GM12878 (cell line): ENCODE measurements around the gene ARL15. TPM values are rescaled to one million over a fixed set of nuclear protein-coding genes. Genes with fewer than 3 reads are reported as not detected.
"Not testable (repeated sequence)": the region's sequence is repeated elsewhere in the genome, so short reads cannot be mapped to it uniquely, and the experiment has no call there.

Source experiments
- ATAC-seq: fragments of 200-7000 bp; cut with Tn5 transposase; 3 replicates; pipeline ENCODE4 v1.9.1; 2020; ENCODE audit warnings: mild to moderate bottlenecking, moderate library complexity
- BruUV-seq: library from RNA; stranded (reverse); fragments of 400-500 nt; replicated peaks from 2 replicates; lab custom pipeline; 2021; lab: Mats Ljungman, UMichigan
- CTCF ChIA-PET: fragments of 300-600 bp; sonication (Branson Sonifier 250); formaldehyde crosslinking; extraction: SDS; loops from one replicate; lab custom pipeline; 2021; ENCODE audit warnings: inconsistent platforms; lab: Yijun Ruan, JAX
- POLR2A ChIA-PET: fragments of 350-600 bp; formaldehyde crosslinking; extraction: SDS; loops from one replicate; lab custom pipeline; 2021; ENCODE audit warnings: inconsistent platforms; lab: Charles Lee
- RAD21 ChIA-PET: fragments of 300-600 bp; sonication (Branson Sonifier 250); formaldehyde crosslinking; loops from one replicate; lab custom pipeline; 2023; ENCODE audit warnings: antibody characterized with exemption; ENCODE audit not compliant: unreplicated experiment; lab: Charles Lee
- SMC1A ChIA-PET: fragments of 300-600 bp; sonication (Branson Sonifier 250); formaldehyde crosslinking; loops from one replicate; lab custom pipeline; 2023; ENCODE audit not compliant: unreplicated experiment, uncharacterized antibody; lab: Charles Lee
- DNase-seq: peaks from one replicate; pipeline ENCODE4 v3.0.0-alpha.2; 2011; ENCODE audit warnings: low read depth, low spot score
- FAIRE-seq: peaks from 3 replicates; lab custom pipeline; 2011; peaks lifted over from hg19 to GRCh38; lab: Jason Lieb, UNC
- H2AFZ ChIP-seq: 2 replicates; pipeline ENCODE4 v1.6.0; 2011; ENCODE audit warnings: low read depth, low read length, control low read depth; ENCODE audit not compliant: control insufficient read depth
- H3K27ac ChIP-seq: 2 replicates; pipeline ENCODE4 v1.5.1; 2011; ENCODE audit warnings: control low read depth; ENCODE audit not compliant: control insufficient read depth, insufficient read depth
- H3K27me3 ChIP-seq, 2 experiments: replicated peaks in 1 of 2; 2 replicates each; pipeline versions ENCODE4 v1.6.0 to v1.6.1; 2011; ENCODE audit warnings: low read length in 1 of 2; ENCODE audit not compliant: control insufficient read depth in 2 of 2, insufficient read depth in 2 of 2
- H3K36me3 ChIP-seq, 2 experiments: 2 replicates each; pipeline ENCODE4 v1.5.1; 2011; ENCODE audit warnings: low read length in 1 of 2; ENCODE audit not compliant: control insufficient read depth in 2 of 2, insufficient read depth in 2 of 2
- H3K4me1 ChIP-seq: 2 replicates; pipeline ENCODE4 v1.6.1; 2011; ENCODE audit warnings: mild to moderate bottlenecking, low read length, moderate library complexity, mixed read lengths; ENCODE audit not compliant: control insufficient read depth, insufficient read depth
- H3K4me2 ChIP-seq: 2 replicates; pipeline ENCODE4 v1.6.0; 2011; ENCODE audit warnings: control low read depth; ENCODE audit not compliant: control insufficient read depth, insufficient read depth
- H3K4me3 ChIP-seq: fragments of 200-600 bp; sonication (generic); 2 replicates; pipeline ENCODE4 v1.5.1; 2016
- H3K79me2 ChIP-seq: 2 replicates; pipeline ENCODE4 v1.6.0; 2011; ENCODE audit warnings: low read length; ENCODE audit not compliant: control insufficient read depth, insufficient read depth
- H3K9ac ChIP-seq: 2 replicates; pipeline ENCODE4 v1.8.0; 2011; ENCODE audit warnings: low read length, control low read depth, mixed read lengths; ENCODE audit not compliant: control insufficient read depth, insufficient read depth
- H3K9me3 ChIP-seq: replicated peaks from 3 replicates; pipeline ENCODE4 v1.5.1; 2011; ENCODE audit warnings: mild to moderate bottlenecking, low read length; ENCODE audit not compliant: control insufficient read depth, insufficient read depth
- H4K20me1 ChIP-seq: 2 replicates; pipeline ENCODE4 v1.6.0; 2011; ENCODE audit not compliant: control insufficient read depth, insufficient read depth
- KAT2A ChIP-seq: conservative IDR thresholded peaks from 2 replicates; pipeline ENCODE4 v1.6.1; 2011; ENCODE audit warnings: low read depth, low read length; ENCODE audit not compliant: control insufficient read depth
- PAX5 ChIP-seq: IDR thresholded peaks from 2 replicates; pipeline ENCODE4 v1.6.1; 2011; ENCODE audit warnings: low read depth, low read length, borderline replicate concordance
- TCF12 ChIP-seq: IDR thresholded peaks from 2 replicates; pipeline ENCODE4 v1.6.1; 2011; ENCODE audit warnings: low read depth, mild to moderate bottlenecking, low read length
- ZNF384 ChIP-seq: IDR thresholded peaks from 2 replicates; pipeline ENCODE4 v1.6.1; 2012; ENCODE audit warnings: low read depth, mild to moderate bottlenecking, low read length, improper control_type of control experiment, borderline replicate concordance
- WGBS: methylation state at CpG from one replicate; pipeline ENCODE4 v1.1.6; 2016; ENCODE audit warnings: low lambda C conversion rate; ENCODE audit not compliant: insufficient replicate concordance, insufficient coverage; ENCODE audit errors: missing lambda C conversion rate; 5-methylcytosine and 5-hydroxymethylcytosine counted together
- in situ Hi-C: fragments of 300-500 bp; cut with MboI; formaldehyde crosslinking; loops from 9 replicates; pipeline ENCODE4 v1.14.3; 2018; ENCODE audit warnings: mixed read lengths
- intact Hi-C: fragments of 100-400 bp; cut with micrococcal nuclease; formaldehyde crosslinking; loops from one replicate; pipeline ENCODE4 v1.14.2; 2022; ENCODE audit not compliant: unreplicated experiment
- polyA plus RNA-seq, 11 experiments: library from polyadenylated mRNA; depleted of rRNA in 4 of 11; unstranded in 6 of 11; stranded (reverse) in 5 of 11; fragments of >200 nt; fragmentation: Nextera tagmentation in 4 of 11; fragmentation: Illumina TruSeq in 1 of 11; extraction: Ambion mirVana in 4 of 11; extraction: Trizol in 1 of 11; gene quantifications; 1 replicate in 1 of 11; 2 replicates in 10 of 11; pipeline versions ENCODE4 v1.2.1 to v1.2.3, GENCODE V29; 2011 to 2016; ENCODE audit warnings: inconsistent platforms in 2 of 11, missing spikeins in 2 of 11, low read depth in 1 of 11
- total RNA-seq, 4 experiments: library from RNA; depleted of rRNA in 3 of 4; stranded (reverse); fragments of >200 nt in 3 of 4; fragmentation: Illumina TruSeq in 1 of 4; extraction: Trizol in 1 of 4; gene quantifications; 2 replicates each; pipeline versions ENCODE4 v1.2.1 to v1.2.3, GENCODE V29; 2013 to 2021

The ARL15 gene
- total and polyA plus RNA-seq, 10 of the 15 experiments (the other 5 are each of a cell fraction or from before 2014, with no cell fraction given): 3.6 to 11.0 (median 7.7) TPM

DNA sequence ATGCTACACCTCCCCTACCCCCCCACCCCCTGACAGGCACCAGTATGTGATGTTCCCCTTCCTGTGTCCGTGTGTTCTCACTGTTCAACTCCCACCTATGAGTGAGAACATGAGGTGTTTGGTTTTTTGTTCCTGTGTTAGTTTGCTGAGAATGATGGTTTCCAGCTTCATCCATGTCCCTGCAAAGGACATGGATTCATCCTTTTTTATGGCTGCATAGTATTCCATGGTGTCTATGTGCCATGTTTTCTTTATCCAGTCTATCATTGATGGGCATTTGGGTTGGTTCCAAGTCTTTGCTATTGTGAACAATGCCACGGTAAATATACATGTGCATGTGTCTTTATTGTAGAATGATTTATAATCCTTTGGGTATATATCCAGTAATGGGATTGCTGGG lies 328.1 kb downstream of the ARL15 start:
- CTCF ChIA-PET, RAD21 ChIA-PET, H3K79me2 ChIP-seq, H3K27me3 ChIP-seq, intact Hi-C loops, H4K20me1 ChIP-seq, H3K9ac ChIP-seq, SMC1A ChIA-PET, H3K4me2 ChIP-seq, H3K36me3 ChIP-seq, H3K27ac ChIP-seq, POLR2A ChIA-PET, H3K4me3 ChIP-seq, FAIRE-seq, H3K9me3 ChIP-seq, H3K4me1 ChIP-seq, ATAC-seq, in situ Hi-C loops, DNase-seq, H2AFZ ChIP-seq, BruUV-seq: not testable (repeated sequence)
- 85% methylated on average over 2 of the region's 2 CpGs for WGBS

DNA sequence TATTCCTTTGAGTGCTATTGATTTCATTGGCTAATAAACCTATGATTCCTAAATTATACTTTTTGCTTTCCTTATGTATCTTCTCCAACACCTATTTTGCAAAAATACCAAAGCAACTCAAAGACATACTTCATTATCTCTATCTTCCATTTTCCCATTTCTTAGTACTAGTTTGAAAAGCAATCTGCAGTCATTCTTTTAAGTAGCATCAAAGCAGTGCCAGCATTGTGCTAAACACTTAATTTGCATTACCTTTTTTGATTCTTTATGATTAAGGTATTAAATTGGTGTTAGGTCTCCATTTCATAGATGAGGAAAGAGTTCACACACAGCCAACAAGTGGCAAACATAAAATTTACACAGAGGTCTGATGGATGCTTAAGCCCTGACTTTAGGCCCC lies 330.3 kb downstream of the ARL15 start:
- no TSS peak for BruUV-seq
- CTCF ChIA-PET: interaction anchor here (0.6 kb wide), 1 partner anchor 57 kb away, joined by 3 read pairs; no protein-coding TSS in a partner anchor

More for the DNA sequence above, 330.3 kb downstream of the ARL15 start:
- Histone ChIP-seq H2AFZ (no peak overlapping the region), H3K27me3 (no peaks in the 10 kb centered on the region), H3K4me2 (no peak overlapping the region), H3K4me1 (no peaks in the 10 kb centered on the region), H3K9me3 (no peaks in the 10 kb centered on the region), H3K9ac (no peak overlapping the region), H3K79me2 (no peaks in the 10 kb centered on the region), H3K36me3 (no peaks in the 10 kb centered on the region), H3K4me3 (no peak overlapping the region), H3K27ac (no peak overlapping the region), H4K20me1 (no peaks in the 10 kb centered on the region)
- in situ Hi-C loops (no loop called here), intact Hi-C loops (no loop called here)
- ATAC-seq (no peak), DNase-seq (no peak), FAIRE-seq (no peak)
- SMC1A ChIA-PET: no interaction called here
- TF ChIP-seq ZNF384: no peak
- no peak for TF ChIP-seq PAX5
- TF ChIP-seq KAT2A: no peak
- TF ChIP-seq TCF12: no peak
- RAD21 ChIA-PET: no interaction called here
- POLR2A ChIA-PET: no interaction called here
